ENCODE results near the gene BHMT. TPM values are rescaled to one million over a fixed set of nuclear protein-coding genes. Genes with fewer than 3 reads are reported as not detected.

Gene BHMT
- total RNA-seq, 2 donors from 2014 or later = 0.81 to 1.3 TPM

GRCh38 chr5:79136618-79137017 lies 25.0 kb downstream of the BHMT start:
- no peak for DNase-seq
- H3K36me3 Mint-ChIP-seq (ENCODE audit: low read depth) = peaks cover 4% of the 10 kb centered on the region
- TF ChIP-seq CTCF (conservative IDR thresholded peaks at IDR 0.05) = no peak

GRCh38 chr5:79140553-79140952 lies 28.9 kb downstream of the BHMT start:
- Mint-ChIP-seq H3K4me1 (peaks cover 11% of the 10 kb centered on the region), H3K27ac (no peak overlapping the region), H3K27me3 (ENCODE audit: insufficient read depth) (no peaks in the 10 kb centered on the region), H3K36me3 (ENCODE audit: low read depth) (peaks cover 4% of the 10 kb centered on the region), H3K4me3 (no peak overlapping the region), H3K9me3 (peaks cover 13% of the 10 kb centered on the region)
- Histone ChIP-seq H3K9me3 (ENCODE audit: control insufficient read depth, low read length) (peaks cover 16% of the 10 kb centered on the region), H3K4me3 (ENCODE audit: low read length) (no peak overlapping the region), H3K4me1 (ENCODE audit: control insufficient read depth, insufficient read depth, low read length) (no peaks in the 10 kb centered on the region), H3K36me3 (ENCODE audit: control insufficient read depth, insufficient read depth, low read length) (no peaks in the 10 kb centered on the region), H3K9ac (ENCODE audit: extremely low read depth, low read length, poor library complexity, severe bottlenecking) (no peak overlapping the region), H3K27ac (ENCODE audit: low read depth, low read length) (no peak overlapping the region), H3K27me3 (ENCODE audit: control insufficient read depth, insufficient read depth, low read length, poor library complexity, severe bottlenecking) (no peaks in the 10 kb centered on the region)
- no peak for DNase-seq
- 94 to 100% methylated on average over 1 to 3 of the region's 3 CpGs for WGBS, 2 experiments (ENCODE audit: insufficient coverage in 1 of 2, insufficient read length in 1 of 2)
- no peak for TF ChIP-seq CTCF (conservative IDR thresholded peaks at IDR 0.05)

More at GRCh38 chr5:79136618-79137017, 25.0 kb downstream of the BHMT start:
- H3K4me1 ChIP-seq (ENCODE audit: control insufficient read depth, insufficient read depth, low read length) = no peaks in the 10 kb centered on the region
- Mint-ChIP-seq H3K4me1 (peaks cover 13% of the 10 kb centered on the region), H3K9me3 (peaks cover 13% of the 10 kb centered on the region), H3K27ac (peak overlapping the region; percentile 50), H3K27me3 (ENCODE audit: insufficient read depth) (no peaks in the 10 kb centered on the region), H3K4me3 (no peak overlapping the region)
- H3K9me3 ChIP-seq (ENCODE audit: control insufficient read depth, low read length) = peaks cover 16% of the 10 kb centered on the region
- 96% methylated on average over 1 of the region's 2 CpGs; no CpG with 5 or more reads in 1 of the 2 experiments for WGBS, 2 experiments (ENCODE audit: insufficient coverage in 1 of 2, insufficient read length in 1 of 2)
- H3K27me3 ChIP-seq (ENCODE audit: control insufficient read depth, insufficient read depth, low read length, poor library complexity, severe bottlenecking) = no peaks in the 10 kb centered on the region
- no peak overlapping the region for H3K4me3 ChIP-seq (ENCODE audit: low read length)
- no peaks in the 10 kb centered on the region for H3K36me3 ChIP-seq (ENCODE audit: control insufficient read depth, insufficient read depth, low read length)
- H3K27ac ChIP-seq (ENCODE audit: low read depth, low read length) = no peak overlapping the region
- H3K9ac ChIP-seq (ENCODE audit: extremely low read depth, low read length, poor library complexity, severe bottlenecking) = no peak overlapping the region

GRCh38 chr5:79143684-79144379 lies 32.2 kb downstream of the BHMT start:
- H3K27ac ChIP-seq (ENCODE audit: low read depth, low read length) = no peak overlapping the region

More at GRCh38 chr5:79143684-79144379, 32.2 kb downstream of the BHMT start:
- Histone ChIP-seq H3K9ac (ENCODE audit: extremely low read depth, low read length, poor library complexity, severe bottlenecking) (no peak overlapping the region), H3K27me3 (ENCODE audit: control insufficient read depth, insufficient read depth, low read length, poor library complexity, severe bottlenecking) (no peaks in the 10 kb centered on the region), H3K4me1 (ENCODE audit: control insufficient read depth, insufficient read depth, low read length) (no peaks in the 10 kb centered on the region), H3K4me3 (ENCODE audit: low read length) (no peak overlapping the region), H3K9me3 (ENCODE audit: control insufficient read depth, low read length) (peaks cover 16% of the 10 kb centered on the region), H3K36me3 (ENCODE audit: control insufficient read depth, insufficient read depth, low read length) (no peaks in the 10 kb centered on the region)
- H3K4me3 Mint-ChIP-seq = no peak overlapping the region
- H3K9me3 Mint-ChIP-seq = peaks cover 13% of the 10 kb centered on the region
- H3K36me3 Mint-ChIP-seq (ENCODE audit: low read depth) = peaks cover 4% of the 10 kb centered on the region
- 84 to 95% methylated on average over 2 to 6 of the region's 6 CpGs for WGBS, 2 experiments (ENCODE audit: insufficient coverage in 1 of 2, insufficient read length in 1 of 2)
- no peak for TF ChIP-seq CTCF (conservative IDR thresholded peaks at IDR 0.05)
- H3K27me3 Mint-ChIP-seq (ENCODE audit: insufficient read depth) = no peaks in the 10 kb centered on the region
- H3K27ac Mint-ChIP-seq = peak overlapping the region; percentile 15
- H3K4me1 Mint-ChIP-seq = peaks cover 20% of the 10 kb centered on the region
- no peak for DNase-seq
